Endodermal cell (in vitro differentiated cells): ENCODE results near the gene SCN2B. TPM values are rescaled to one million over a fixed set of nuclear protein-coding genes. Genes with fewer than 3 reads are reported as not detected.
A peak's percentile ranks its signal among the peaks of the same experiment; 100 is the strongest.

Experiments used
- DNase-seq: peaks from one replicate; pipeline ENCODE4 v3.0.0-alpha.2; 2017
- H3K27ac ChIP-seq: 2 replicates; pipeline ENCODE4 v1.5.1; 2013; ENCODE audit warnings: mild to moderate bottlenecking, low read depth, low read length, moderate library complexity
- H3K27me3 ChIP-seq: 2 replicates; pipeline ENCODE4 v1.6.1; 2013; ENCODE audit warnings: mild to moderate bottlenecking, low read length, moderate library complexity; ENCODE audit not compliant: insufficient read depth, control insufficient read depth, poor library complexity, severe bottlenecking
- H3K36me3 ChIP-seq: 2 replicates; pipeline ENCODE4 v1.7.0; 2013; ENCODE audit warnings: mild to moderate bottlenecking, low read length, moderate library complexity; ENCODE audit not compliant: control insufficient read depth, insufficient read depth
- H3K4me1 ChIP-seq: one replicate; pipeline ENCODE4 v1.7.0; 2013; ENCODE audit warnings: low read length; ENCODE audit not compliant: control insufficient read depth, insufficient read depth
- H3K4me3 ChIP-seq: 2 replicates; pipeline ENCODE4 v1.5.1; 2013; ENCODE audit warnings: mild to moderate bottlenecking, low read length, moderate library complexity
- H3K9ac ChIP-seq: 2 replicates; pipeline ENCODE4 v1.6.1; 2013; ENCODE audit warnings: mild to moderate bottlenecking, low read length, moderate library complexity; ENCODE audit not compliant: poor library complexity, severe bottlenecking; ENCODE audit errors: extremely low read depth
- H3K9me3 ChIP-seq: 2 replicates; pipeline ENCODE4 v1.6.1; 2013; ENCODE audit warnings: mild to moderate bottlenecking, low read length, moderate library complexity; ENCODE audit not compliant: control insufficient read depth
- H3K27ac Mint-ChIP-seq: 2 replicates; pipeline ENCODE4 v1.8.0; 2020; ENCODE audit warnings: mixed read lengths
- H3K27me3 Mint-ChIP-seq: 2 replicates; pipeline ENCODE4 v1.8.0; 2021; ENCODE audit warnings: mild to moderate bottlenecking, mixed read lengths; ENCODE audit not compliant: insufficient read depth
- H3K36me3 Mint-ChIP-seq: 2 replicates; pipeline ENCODE4 v1.8.0; 2020; ENCODE audit warnings: low read depth, mixed read lengths
- H3K4me1 Mint-ChIP-seq: 2 replicates; pipeline ENCODE4 v1.8.0; 2020; ENCODE audit warnings: mixed read lengths
- H3K4me3 Mint-ChIP-seq: 2 replicates; pipeline ENCODE4 v1.8.0; 2020; ENCODE audit warnings: mild to moderate bottlenecking, moderate library complexity, mixed read lengths
- H3K9me3 Mint-ChIP-seq: 2 replicates; pipeline ENCODE4 v1.8.0; 2020; ENCODE audit warnings: mild to moderate bottlenecking, mixed read lengths
- WGBS, 2 experiments: methylation state at CpG; one replicate each; pipeline versions ENCODE4 v1.1.5 to v1.1.7; 2013; ENCODE audit warnings: missing lambda C conversion rate in 2 of 2, mixed read lengths in 1 of 2; ENCODE audit not compliant: insufficient coverage in 1 of 2, insufficient read length in 1 of 2; 5-methylcytosine and 5-hydroxymethylcytosine counted together
- total RNA-seq, 2 donors: library from RNA; stranded (reverse); fragmentation: NEBNext Ultra II Directional in 1 of 2; extraction: Animal tissue kit (Norgen Biotek cat#: 25700) in 1 of 2; gene quantifications; 2 replicates in 1 of 2; 3 replicates in 1 of 2; pipeline ENCODE4 v1.2.1, GENCODE V29; 2021
- TF ChIP-seq, protein P1 (sequence below): fragments of 200-600 bp; sonication (generic); conservative IDR thresholded peaks from 2 replicates; pipeline ENCODE4 v1.5.0; 2021; ENCODE audit warnings: antibody characterized with exemption, mild to moderate bottlenecking

Gene SCN2B
- total RNA-seq, 2 donors from 2014 or later, result 0.11 to 0.20 TPM

DNA sequence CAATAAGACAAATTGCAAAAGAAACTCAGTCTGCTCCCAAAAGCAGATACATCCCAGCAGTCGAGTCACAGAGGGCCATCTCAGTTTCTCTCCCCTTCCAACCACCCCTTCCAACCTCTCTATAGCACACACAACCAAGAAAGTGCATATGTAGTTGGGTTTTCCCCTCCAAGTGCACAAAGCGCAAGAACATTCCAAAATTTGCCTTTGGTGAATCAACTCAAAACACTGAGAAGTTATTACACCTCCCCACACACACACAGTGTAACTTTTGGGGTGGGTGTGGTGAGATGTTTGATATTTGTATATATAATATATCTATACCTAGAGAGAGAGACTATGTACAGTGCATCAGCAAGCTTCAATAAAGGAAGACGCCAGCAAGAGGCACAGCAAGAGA lies 13.6 kb downstream of the SCN2B start:
- H3K9me3 ChIP-seq, result no peaks in the 10 kb centered on the region
- H3K4me3 ChIP-seq, result no peak overlapping the region
- WGBS, 2 experiments, result 83 to 92% methylated on average over 2 of the region's 3 CpGs
- H3K4me1 ChIP-seq, result no peaks in the 10 kb centered on the region
- no peak for DNase-seq
- Mint-ChIP-seq H3K27ac (no peak overlapping the region), H3K4me1 (peaks cover under 1% of the 10 kb centered on the region), H3K36me3 (no peaks in the 10 kb centered on the region), H3K27me3 (peaks cover 89% of the 10 kb centered on the region), H3K9me3 (no peaks in the 10 kb centered on the region), H3K4me3 (no peak overlapping the region)
- TF ChIP-seq, protein P1, sequence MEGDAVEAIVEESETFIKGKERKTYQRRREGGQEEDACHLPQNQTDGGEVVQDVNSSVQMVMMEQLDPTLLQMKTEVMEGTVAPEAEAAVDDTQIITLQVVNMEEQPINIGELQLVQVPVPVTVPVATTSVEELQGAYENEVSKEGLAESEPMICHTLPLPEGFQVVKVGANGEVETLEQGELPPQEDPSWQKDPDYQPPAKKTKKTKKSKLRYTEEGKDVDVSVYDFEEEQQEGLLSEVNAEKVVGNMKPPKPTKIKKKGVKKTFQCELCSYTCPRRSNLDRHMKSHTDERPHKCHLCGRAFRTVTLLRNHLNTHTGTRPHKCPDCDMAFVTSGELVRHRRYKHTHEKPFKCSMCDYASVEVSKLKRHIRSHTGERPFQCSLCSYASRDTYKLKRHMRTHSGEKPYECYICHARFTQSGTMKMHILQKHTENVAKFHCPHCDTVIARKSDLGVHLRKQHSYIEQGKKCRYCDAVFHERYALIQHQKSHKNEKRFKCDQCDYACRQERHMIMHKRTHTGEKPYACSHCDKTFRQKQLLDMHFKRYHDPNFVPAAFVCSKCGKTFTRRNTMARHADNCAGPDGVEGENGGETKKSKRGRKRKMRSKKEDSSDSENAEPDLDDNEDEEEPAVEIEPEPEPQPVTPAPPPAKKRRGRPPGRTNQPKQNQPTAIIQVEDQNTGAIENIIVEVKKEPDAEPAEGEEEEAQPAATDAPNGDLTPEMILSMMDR, result no peak
- no peaks in the 10 kb centered on the region for H3K36me3 ChIP-seq
- peaks cover 78% of the 10 kb centered on the region for H3K27me3 ChIP-seq
- H3K27ac ChIP-seq, result no peak overlapping the region
- no peak overlapping the region for H3K9ac ChIP-seq

DNA sequence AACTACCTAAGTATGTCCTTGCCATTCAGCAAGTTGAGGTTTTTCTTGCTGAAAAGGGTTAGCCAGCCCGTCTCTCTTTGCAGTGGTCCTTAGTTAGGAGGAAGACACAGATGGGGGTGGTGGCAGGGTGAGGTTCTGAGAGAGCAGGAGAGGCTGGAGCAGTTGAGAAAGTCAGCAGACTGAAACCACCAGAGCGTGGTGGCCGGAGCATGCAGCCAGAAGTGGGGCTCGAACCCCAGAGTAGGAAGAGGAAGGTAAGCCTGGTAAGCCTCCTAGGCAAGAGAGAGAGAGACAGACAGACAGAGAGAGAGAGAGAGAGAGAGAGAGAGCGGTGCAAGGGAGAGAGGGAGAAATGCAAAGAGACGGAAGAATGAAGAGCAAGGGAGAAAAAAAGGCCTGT lies 14.7 kb downstream of the SCN2B start:
- no peaks in the 10 kb centered on the region for H3K4me1 ChIP-seq
- TF ChIP-seq, protein P1, result no peak
- DNase-seq, result no peak
- H3K9me3 ChIP-seq, result no peaks in the 10 kb centered on the region
- no peak overlapping the region for H3K27ac ChIP-seq
- peaks cover 78% of the 10 kb centered on the region for H3K27me3 ChIP-seq
- peaks cover 89% of the 10 kb centered on the region for H3K27me3 Mint-ChIP-seq
- H3K9ac ChIP-seq, result no peak overlapping the region
- H3K4me3 Mint-ChIP-seq, result no peak overlapping the region
- no peaks in the 10 kb centered on the region for H3K36me3 Mint-ChIP-seq
- H3K27ac Mint-ChIP-seq, result no peak overlapping the region
- WGBS, 2 experiments, result 80 to 86% methylated on average over 4 to 6 of the region's 6 CpGs
- no peaks in the 10 kb centered on the region for H3K36me3 ChIP-seq
- no peak overlapping the region for H3K4me3 ChIP-seq
- no peaks in the 10 kb centered on the region for H3K9me3 Mint-ChIP-seq
- H3K4me1 Mint-ChIP-seq, result peaks cover 10% of the 10 kb centered on the region

DNA sequence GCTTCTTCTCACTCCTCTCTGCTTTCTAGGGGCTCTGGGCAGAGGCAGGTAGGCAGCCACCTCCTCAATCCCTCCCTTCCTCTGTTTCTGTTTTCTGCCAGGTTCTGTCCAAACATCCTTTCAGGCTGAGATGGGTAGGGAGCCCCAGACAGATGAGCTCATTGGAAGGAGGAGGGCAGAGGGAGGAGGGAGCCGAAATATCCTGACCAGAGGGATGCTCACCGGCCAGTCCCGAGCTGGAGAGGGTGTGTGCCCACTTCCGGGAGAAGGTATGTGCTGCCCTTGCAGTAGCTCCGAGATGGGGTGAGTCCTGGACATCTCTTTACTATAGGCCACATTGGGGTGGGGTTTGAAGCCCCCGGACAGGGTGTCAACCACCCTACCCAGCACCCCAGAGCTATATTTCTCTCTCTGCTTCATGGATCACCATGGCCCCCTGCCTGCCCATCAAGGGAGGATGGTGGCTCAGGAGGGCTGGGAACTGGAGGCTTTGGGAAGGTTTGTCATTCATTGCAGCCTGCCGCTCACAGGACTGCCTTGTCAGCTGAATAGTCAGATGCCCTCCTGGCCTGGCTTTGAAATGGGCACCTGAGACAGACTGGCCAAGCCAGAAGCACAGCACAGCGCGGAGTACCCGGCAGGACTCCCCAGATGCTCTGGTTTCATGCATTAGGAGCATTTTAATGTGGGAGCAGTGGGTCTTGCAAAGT lies 19.1 kb downstream of the SCN2B start:
- DNase-seq, result no peak
- H3K9ac ChIP-seq, result no peak overlapping the region
- no peak overlapping the region for H3K27ac Mint-ChIP-seq
- H3K27me3 ChIP-seq, result peaks cover 100% of the 10 kb centered on the region
- H3K27me3 Mint-ChIP-seq, result peaks cover 97% of the 10 kb centered on the region
- no peak overlapping the region for H3K27ac ChIP-seq
- H3K36me3 ChIP-seq, result no peaks in the 10 kb centered on the region
- H3K4me3 ChIP-seq, result no peak overlapping the region
- H3K36me3 Mint-ChIP-seq, result no peaks in the 10 kb centered on the region
- TF ChIP-seq, protein P1, result no peak
- H3K4me1 ChIP-seq, result peaks cover 3% of the 10 kb centered on the region
- H3K9me3 ChIP-seq, result no peaks in the 10 kb centered on the region
- H3K9me3 Mint-ChIP-seq, result no peaks in the 10 kb centered on the region
- peaks cover 23% of the 10 kb centered on the region for H3K4me1 Mint-ChIP-seq
- H3K4me3 Mint-ChIP-seq, result peak overlapping the region; percentile 29
- WGBS, 2 experiments, result 42 to 49% methylated on average over 6 to 10 of the region's 10 CpGs
